HG02759 (cell line): ENCODE results near the gene RASGRF2.
"Not testable (repeated sequence)": the region's sequence is repeated elsewhere in the genome, so short reads cannot be mapped to it uniquely, and the experiment has no call there.

Experiments used
- ATAC-seq: cut with Tn5 transposase; IDR thresholded peaks from one replicate; pipeline ENCODE4 v1.9.1; 2021; ENCODE audit warnings: mild to moderate bottlenecking, moderate library complexity; ENCODE audit not compliant: unreplicated experiment

The RASGRF2 gene

GRCh38 chr5:81068635-81069034, 108.5 kb downstream of the RASGRF2 start:
- no peak for ATAC-seq

- no peak for ATAC-seq
These were observed 109.8 kb downstream of the RASGRF2 start for GRCh38 chr5:81069990-81070389.

- ATAC-seq: no peak
These were observed 110.5 kb downstream of the RASGRF2 start for GRCh38 chr5:81070571-81071255.

GRCh38 chr5:81075041-81075440, 114.9 kb downstream of the RASGRF2 start:
- no peak for ATAC-seq

- no peak for ATAC-seq
These were observed 116.9 kb downstream of the RASGRF2 start for GRCh38 chr5:81077105-81077504.

GRCh38 chr5:81078930-81079329, 118.8 kb downstream of the RASGRF2 start:
- no peak for ATAC-seq

DNA sequence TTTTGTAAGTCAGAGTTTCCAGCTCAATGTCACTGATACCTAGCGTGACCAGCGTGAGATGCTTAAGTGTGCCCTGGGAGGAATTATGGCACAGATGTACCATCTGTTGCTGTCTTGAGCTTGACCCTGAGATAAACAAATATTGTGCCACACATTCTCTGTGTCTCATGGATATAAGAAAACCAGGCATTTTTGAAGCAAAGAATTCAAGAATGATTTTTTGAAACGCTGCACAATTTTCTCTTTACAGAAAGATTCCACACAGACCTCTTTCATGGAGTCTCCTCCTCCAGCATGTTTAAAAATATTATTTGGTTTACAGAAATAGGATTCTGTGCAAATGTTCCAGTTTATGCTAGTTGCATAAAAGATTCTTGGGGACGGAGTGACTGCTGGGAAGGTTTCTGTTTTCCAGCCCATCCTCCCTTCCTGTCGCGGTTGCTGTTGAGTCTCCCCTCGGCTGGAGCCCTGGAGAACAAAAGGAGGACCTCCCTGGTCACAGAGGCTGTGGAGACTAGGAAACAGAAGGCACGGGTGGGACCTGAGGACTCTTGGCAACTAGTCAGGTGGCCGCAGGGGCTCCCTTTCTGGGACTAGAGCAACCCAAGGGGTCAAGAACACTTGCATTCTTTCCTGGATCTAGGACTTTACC, 120.8 kb downstream of the RASGRF2 start:
- no peak for ATAC-seq

DNA sequence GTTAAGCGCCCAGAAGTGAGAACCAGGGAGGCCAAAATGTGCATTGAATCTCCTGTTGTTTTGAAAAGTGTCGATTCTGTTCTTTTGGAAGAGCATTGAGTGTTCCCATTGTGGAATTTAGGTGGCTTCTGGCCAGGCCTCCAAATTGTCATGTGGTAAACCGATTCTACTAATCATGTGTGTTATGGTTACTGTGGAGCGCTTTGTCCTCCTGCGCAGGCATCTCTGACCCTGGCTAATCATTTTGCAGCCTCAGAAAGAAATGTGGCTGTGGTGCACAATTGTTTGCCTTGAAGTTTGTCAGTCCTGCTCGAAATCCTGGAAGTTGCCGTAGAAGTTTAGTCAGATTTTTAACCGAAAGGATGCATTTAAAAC, 121.3 kb downstream of the RASGRF2 start:
- no peak for ATAC-seq

DNA sequence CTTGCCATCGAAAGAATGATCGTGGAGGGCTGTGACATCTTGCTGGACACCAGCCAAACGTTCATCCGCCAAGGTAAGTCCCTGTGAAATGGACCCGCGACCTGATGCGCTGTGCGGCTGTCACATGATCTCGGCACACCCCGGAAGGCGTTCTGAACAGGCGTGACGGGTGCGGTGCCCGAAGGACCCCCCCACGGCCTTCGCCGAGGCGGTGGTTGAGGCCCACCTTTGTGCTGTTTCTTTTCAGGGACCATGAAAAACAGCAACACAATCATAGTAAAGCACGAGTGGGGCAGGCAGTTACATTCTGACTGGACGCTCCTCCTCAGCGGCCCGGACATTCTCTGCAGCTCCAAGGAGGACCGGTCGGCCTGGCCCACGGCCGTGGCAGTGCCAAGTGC, 126.7 kb downstream of the RASGRF2 start:
- ATAC-seq: no peak

GRCh38 chr5:81091199-81091598, 131.0 kb downstream of the RASGRF2 start:
- no peak for ATAC-seq

DNA sequence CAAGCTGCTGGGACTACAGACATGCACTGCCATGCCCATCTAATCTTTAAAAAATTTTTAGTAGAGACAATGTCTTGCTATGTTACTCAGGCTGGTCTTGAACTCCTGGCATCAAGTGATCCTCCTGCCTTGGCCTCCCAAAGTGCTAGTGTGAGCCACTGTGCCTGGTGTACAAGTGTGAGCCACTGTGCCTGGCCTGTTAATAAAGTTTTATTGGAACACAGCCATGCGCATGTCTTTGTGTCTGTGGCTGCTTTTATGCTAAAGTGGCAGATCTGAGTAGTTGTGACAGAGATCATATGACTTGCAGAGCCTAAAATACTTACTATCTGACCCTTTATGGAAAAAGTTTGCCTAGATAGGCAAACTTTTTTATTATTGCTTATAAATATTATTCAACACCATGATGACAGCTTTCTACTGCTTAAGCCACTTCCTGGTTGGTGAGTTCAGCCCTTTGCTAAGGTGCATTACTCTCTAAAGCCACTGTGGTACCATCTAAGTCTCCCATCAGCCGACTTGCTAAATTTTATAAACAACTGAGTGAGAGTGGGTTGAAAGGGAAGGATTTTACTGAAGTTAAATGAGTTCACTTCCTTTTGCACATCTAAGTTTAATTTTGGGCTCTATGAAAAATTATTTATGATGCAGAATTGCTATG, 133.5 kb downstream of the RASGRF2 start:
- ATAC-seq: no peak

GRCh38 chr5:81095835-81096234, 135.7 kb downstream of the RASGRF2 start:
- ATAC-seq: no peak

GRCh38 chr5:81097713-81098112, 137.6 kb downstream of the RASGRF2 start:
- ATAC-seq: no peak

DNA sequence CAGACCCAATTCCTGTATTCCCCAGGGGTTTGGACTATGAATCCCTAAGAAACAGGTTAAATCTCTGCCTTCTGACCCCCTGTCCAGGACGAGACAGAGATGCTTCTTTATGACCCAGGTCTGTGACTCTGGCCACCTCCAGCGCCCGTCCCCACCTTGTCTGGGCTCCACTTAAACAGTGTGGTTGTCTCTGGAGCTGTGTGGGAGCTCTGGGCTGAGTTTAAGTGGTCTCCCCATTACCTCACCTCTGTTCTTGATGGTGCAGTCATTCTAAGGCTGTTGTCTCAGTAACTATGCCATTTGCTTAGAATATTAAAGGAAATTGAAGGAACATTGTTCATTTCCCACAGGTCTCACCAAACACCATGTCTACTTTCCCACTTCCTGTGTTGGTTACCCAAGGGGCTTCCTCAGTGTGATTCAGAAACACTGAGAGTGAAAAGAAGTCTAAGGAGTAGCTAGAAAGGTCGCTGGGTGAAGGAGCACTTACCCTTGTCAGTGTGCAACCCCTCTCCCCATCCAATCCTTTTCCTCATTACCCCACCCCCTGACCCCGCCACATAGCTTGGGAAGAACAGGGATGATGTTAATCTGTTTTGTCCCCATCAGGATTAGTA, 145.2 kb downstream of the RASGRF2 start:
- ATAC-seq: no peak

GRCh38 chr5:81115261-81115660, 155.1 kb downstream of the RASGRF2 start:
- ATAC-seq: no peak

DNA sequence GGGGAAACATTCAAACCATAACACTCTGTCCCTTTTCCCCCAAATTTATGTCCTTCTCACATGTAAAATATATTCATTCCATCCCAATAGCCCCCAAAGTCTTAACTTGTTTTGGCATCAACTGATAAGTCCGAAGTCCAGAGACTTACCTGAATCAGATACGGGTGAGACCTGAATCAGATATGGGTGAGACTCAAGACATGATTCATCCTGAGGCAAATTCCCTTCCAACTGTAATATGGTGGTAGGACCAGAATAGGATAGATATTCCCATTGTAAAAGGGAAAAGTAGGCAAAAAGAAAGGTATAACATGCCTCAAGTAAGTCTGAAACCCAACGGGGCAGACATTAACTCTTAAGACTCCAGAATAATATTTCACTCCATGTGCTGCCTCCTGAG, 157.4 kb downstream of the RASGRF2 start:
- no peak for ATAC-seq

- no peak for ATAC-seq
These were observed 161.1 kb downstream of the RASGRF2 start for GRCh38 chr5:81121273-81121672.

DNA sequence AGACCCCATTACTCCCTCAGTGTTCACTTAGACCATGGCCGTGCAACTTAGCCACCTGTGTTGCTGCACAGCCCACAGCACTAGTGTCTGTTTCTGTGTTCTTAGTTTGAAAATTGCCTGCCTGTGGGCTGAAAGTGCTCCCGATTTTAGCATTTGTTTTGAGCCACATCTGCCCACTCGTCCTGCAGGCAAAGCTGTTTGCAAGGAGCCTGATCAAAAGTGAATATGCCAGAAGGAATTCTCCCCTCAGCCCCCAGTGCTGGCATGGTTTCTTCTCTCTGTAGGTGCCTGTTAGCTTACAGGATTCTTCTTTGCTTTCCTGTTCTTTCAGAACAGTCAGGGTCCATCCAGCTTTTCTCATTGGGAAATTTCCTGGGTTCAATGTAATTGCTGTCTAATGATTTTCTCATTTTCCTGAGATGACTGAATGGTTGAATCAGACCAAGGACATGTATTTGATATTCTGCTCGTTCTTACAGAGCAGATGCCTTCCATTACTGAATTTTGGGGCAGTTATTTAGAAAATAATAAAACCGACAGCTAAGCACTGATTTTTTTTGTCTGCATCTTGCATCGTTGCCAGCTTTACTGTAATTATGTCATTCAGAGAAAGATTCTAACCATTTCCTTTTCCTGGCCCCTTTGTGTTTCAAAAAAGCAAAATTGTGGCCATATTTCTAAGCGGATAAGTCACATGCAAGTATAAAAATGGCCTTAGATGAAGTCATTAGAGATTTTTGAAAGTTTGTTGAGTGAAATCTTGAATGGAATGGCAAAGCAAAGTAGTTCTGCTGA, 161.9 kb downstream of the RASGRF2 start:
- no peak for ATAC-seq

- not testable (repeated sequence) for ATAC-seq
These were observed 164.5 kb downstream of the RASGRF2 start for GRCh38 chr5:81124689-81125088.

DNA sequence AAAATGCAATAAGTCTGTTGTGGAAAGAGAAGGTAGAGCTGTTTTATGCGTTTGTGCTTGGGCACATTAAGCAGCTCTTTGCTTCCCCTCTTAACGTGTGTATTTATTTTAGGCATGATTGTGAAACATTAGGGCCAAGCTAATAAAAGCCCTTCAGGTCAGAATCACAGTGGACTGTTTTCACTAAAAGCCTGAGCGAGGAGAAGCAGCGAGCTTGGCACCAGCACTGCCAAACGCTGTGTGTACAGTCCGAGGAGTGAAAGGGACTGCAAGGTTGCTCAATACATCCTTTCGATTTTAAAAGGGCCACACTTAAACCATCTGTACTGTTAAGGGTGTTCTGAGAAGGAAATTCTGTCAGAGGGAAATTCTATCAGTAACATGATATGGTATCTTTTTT, 165.8 kb downstream of the RASGRF2 start:
- no peak for ATAC-seq

GRCh38 chr5:81128416-81128815, 168.3 kb downstream of the RASGRF2 start:
- ATAC-seq: no peak
